Tibial nerve (tissue), 4 donors: ENCODE results near the gene USP22.

Experiments
- CTCF ChIP-seq, 5 experiments: fragments of 200-600 bp in 3 of 5; fragments of 450-650 bp in 2 of 5; sonication (generic) in 3 of 5; IDR thresholded peaks; one replicate each; pipeline ENCODE4 v1.5.1; 2016 to 2019; ENCODE audit warnings: antibody characterized with exemption in 5 of 5, mild to moderate bottlenecking in 3 of 5, moderate library complexity in 2 of 5
- EP300 ChIP-seq, 2 donors: sonication (generic); formaldehyde crosslinking; IDR thresholded peaks; one replicate each; pipeline ENCODE4 v1.6.1; 2017; ENCODE audit warnings: antibody characterized with exemption in 2 of 2, mild to moderate bottlenecking in 1 of 2
- POLR2A ChIP-seq, 2 donors: fragments of 450-650 bp; IDR thresholded peaks; one replicate each; pipeline ENCODE4 v1.6.1; 2017; ENCODE audit warnings: antibody characterized with exemption in 2 of 2, mild to moderate bottlenecking in 2 of 2, moderate library complexity in 2 of 2

GRCh38 chr17:21075739-21076085 is 32.9 kb upstream of the USP22 start:
- TF ChIP-seq CTCF (IDR thresholded peaks at IDR 0.05) (no peak), POLR2A (IDR thresholded peaks at IDR 0.05) (no peak), EP300 (IDR thresholded peaks at IDR 0.05) (no peak)
